NCI-H1417 (cell line): ENCODE data around the gene OXCT2.
"Not testable (repeated sequence)": the region's sequence is repeated elsewhere in the genome, so short reads cannot be mapped to it uniquely, and the experiment has no call there.

Source experiments
- DNase-seq, 3 experiments: peaks; one replicate each; lab custom pipeline; 2025; lab: John Stamatoyannopoulos, UW

The OXCT2 gene

GRCh38 chr1:39787468-39787867 is 16.3 kb upstream of the OXCT2 start:
- DNase-seq, result no peak

- not testable (repeated sequence) for DNase-seq
Measured at GRCh38 chr1:39787108-39787375, 15.9 kb upstream of the OXCT2 start.

GRCh38 chr1:39786303-39787107 is 15.4 kb upstream of the OXCT2 start:
- DNase-seq, result not testable (repeated sequence)

DNA sequence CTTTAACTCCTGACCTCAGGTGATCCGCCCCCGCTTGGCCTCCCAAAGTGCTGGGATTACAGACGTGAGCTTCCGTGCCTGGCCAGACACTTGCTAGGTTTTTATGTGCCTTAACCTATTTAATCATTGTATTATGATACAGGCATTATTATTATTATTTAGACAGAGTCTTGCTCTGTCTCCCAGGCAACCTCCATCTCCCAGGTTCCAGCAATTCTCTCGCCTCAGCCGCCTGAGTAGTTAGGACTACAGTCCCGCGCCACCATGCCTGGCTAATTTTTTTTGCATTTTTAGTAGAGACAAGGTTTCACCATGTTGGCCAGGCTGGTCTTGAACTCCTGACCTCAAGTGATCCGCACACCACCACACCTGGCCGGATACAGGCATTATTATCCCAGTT is 11.5 kb upstream of the OXCT2 start:
- not testable (repeated sequence) for DNase-seq

- no peak for DNase-seq
Measured at GRCh38 chr1:39782103-39782502, 11.0 kb upstream of the OXCT2 start.

- no peak for DNase-seq
Measured at GRCh38 chr1:39781349-39781715, 10.2 kb upstream of the OXCT2 start.

- no peak for DNase-seq
Measured at GRCh38 chr1:39779821-39780220, 8.7 kb upstream of the OXCT2 start.

DNA sequence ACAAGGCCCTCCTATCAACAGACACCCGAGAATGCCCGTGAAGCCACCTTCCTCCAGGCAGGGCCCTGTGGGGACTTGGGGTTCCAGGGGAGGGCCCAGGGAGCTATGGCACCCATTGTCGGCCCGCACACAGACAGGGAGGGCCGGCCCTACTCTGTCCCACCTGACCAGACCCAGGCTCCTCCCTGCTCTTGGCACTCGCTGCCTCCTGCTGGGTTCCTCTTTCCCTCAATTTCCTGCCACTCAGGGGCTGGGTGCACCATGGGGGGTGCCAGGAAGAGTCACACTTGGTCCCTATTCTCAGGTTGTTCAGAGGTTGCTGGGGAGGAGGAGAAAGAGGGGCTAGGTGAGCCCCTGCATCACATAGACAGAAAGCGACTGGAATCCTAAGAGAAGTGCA is 8.0 kb upstream of the OXCT2 start:
- no peak for DNase-seq

DNA sequence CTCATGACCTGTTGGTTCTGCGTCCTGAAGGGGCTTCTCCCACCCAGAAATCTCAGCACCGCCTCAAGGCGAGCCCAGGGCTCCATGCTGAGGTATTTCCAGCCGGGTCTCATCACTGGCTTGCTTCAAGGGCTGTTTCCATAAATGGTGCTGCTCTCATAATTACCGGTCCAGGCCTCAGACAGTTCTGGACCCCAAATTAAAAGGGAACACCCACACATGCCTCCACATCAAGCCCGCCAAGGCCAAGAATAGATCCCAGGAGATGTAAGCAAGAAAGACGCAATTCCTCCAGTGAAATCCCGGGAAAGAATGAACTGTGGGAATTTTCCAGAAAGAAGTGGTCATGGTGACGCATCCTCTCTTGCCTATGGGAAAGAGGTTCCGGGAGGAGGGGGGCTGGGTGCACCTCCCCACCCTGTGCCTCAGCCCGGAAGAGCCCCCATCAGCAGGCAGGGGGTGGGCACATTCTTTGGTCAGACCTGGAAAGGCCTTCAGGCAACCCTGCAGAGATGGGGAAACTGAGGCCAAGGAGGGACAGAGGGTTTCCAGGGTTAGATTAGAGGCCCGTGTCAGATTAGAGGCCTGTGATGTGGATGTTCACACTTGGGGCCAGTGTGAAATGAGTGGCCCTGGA is 7.4 kb upstream of the OXCT2 start:
- not testable (repeated sequence) for DNase-seq

GRCh38 chr1:39777896-39778295 is 6.7 kb upstream of the OXCT2 start:
- DNase-seq, result not testable (repeated sequence)

DNA sequence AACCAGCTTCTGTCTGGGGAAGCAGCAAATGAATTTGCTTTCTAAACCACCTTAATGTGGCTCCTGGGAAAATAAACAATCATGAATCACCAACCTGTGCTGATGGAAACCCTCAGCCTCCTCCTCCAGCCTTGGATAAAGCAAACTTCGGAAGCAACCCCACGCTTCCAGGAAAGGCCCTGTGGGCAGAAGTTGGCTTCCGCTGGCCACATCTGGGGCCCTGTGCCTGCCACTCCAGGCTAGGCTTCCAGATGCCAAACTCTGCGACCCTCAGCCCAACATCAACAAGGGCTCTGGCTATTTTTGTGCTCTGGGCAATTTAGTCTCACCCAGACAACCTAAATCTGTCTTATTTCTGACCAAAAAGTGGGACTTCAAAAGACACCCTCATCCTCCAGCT is 6.2 kb upstream of the OXCT2 start:
- no peak for DNase-seq

GRCh38 chr1:39776886-39777285 is 5.7 kb upstream of the OXCT2 start:
- no peak for DNase-seq

DNA sequence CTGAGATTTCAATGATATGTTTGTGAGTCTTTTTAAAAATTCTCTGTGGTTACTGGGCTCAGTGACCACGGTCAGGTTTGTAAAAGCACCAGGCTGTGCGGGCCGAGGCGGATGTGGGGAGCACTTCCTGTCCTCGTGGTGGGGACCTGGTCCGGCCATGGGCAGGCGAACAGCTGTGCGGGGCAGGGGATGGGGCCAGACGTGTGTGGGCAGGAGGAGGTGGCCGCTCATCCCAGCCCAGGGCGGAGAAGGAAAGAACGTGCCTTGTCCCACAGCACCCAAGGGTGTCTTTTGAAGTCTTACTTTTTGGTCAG is 5.2 kb upstream of the OXCT2 start:
- DNase-seq, result no peak

DNA sequence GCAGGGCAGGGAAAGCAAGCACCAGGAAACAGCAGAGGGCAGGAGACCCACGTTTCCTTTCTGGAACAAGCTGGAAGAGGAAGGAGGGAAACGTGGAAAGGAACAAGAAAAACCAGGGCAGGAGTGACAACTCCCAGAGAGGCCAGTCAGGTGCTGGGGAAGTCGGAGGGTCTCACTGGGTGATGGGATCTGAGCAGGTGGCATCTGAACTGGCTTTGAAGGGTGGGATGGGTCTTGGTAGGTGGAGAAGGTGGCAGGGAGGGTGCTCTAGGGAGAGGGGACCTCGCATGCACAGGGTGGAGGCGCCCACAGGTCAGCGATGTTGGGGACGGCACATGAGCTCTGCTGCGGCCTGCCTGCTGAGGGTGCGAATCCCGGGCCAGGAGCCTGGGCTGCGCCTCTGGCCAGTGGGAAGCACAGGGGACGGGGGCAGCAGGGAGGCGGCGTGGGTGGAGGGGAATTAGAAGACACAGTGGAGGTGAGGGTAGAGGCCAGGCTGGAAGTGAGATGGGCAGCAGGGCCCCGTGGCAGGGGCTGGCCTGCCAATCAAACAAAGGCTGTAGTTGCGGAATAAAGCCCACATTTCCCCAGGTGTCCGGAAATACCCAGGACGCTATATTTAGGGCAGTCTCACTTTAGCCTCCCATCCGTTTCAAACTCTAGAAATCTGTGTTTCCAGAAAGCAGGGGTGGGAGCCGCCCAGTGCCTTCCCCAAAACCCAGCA is 4.7 kb upstream of the OXCT2 start:
- DNase-seq, result not testable (repeated sequence)

- not testable (repeated sequence) for DNase-seq
Measured at GRCh38 chr1:39775141-39775540, 4.0 kb upstream of the OXCT2 start.

GRCh38 chr1:39773369-39773979 is 2.3 kb upstream of the OXCT2 start:
- DNase-seq, result not testable (repeated sequence)

- DNase-seq, result not testable (repeated sequence)
Measured at GRCh38 chr1:39770100-39771021, 787 bp downstream of the OXCT2 start.

DNA sequence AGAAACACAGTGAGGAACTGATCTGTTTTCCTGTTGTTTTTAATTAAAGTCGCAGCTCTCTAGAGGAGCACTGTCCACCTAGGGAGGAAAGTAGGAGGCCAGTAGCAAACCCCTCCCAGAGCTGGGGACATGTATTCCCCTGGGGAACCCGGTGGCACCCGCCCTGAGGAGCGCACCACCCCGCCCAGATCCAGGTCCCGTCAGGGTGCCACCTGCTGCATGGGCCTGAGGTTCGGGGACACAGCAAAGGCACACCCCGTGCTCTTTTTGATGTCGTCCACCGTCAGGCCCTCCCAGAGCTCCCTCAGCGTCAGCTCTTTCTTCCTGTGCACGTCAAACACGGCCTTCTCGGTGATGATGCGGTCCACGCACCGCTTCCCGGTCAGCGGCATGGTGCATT is 1.6 kb downstream of the OXCT2 start:
- not testable (repeated sequence) for DNase-seq

DNA sequence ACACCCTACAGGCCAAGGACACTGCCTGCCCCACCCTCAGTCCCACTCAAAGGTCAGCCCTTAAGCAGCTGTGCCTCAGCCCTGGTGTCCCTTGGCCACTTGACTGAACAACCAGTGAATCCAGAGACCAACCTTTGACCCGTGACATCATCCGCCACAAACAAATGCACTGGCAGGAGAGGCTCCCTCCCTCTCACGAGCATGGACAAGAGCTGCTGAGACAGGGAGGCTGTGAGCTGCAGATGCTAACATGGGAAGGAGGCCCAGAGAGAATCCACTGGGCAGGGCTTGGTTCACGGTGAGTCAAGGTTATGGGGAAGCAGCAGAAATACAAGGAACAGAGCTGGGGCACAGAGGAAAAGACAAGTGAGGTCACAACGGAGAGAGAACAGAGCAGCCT is 4.7 kb downstream of the OXCT2 start:
- DNase-seq, result not testable (repeated sequence)

DNA sequence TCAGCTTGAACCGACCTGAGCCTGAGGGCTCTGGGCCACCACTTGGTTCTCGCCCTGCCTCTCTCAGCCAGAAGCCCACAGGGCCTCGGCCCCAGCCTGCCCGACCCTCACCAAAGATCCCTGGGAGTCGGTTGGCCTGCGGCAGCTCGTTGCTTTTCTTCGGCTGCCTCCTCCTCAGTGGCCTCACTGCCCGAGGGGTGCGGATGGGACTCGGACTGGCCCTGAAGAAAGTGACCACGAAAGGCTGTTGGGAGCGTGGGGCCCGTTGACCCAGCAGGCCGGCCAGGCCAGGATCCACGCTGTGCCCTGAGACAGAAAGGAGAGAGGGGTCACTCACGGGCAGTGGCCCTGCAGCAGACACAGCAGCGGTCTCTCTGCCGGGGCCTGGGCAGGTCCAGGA is 6.6 kb downstream of the OXCT2 start:
- not testable (repeated sequence) for DNase-seq

- DNase-seq, result not testable (repeated sequence)
Measured at GRCh38 chr1:39763619-39764374, 7.4 kb downstream of the OXCT2 start.
